Heart left ventricle (tissue), 13 donors: Measurements from ENCODE around the gene FBH1.

Experiments
- CTCF ChIP-seq, 12 donors: fragments of 200-600 bp; sonication (generic) in 4 of 12; IDR thresholded peaks; one replicate each; pipeline versions ENCODE4 v1.5.0 to v1.8.0; 2018 to 2022; ENCODE audit warnings: antibody characterized with exemption in 12 of 12, mild to moderate bottlenecking in 5 of 12
- POLR2A ChIP-seq, 2 donors: fragments of 450-650 bp; IDR thresholded peaks; one replicate each; pipeline ENCODE4 v1.6.1; 2017; ENCODE audit warnings: antibody characterized with exemption in 2 of 2, mild to moderate bottlenecking in 2 of 2, moderate library complexity in 2 of 2
- donor health status: ischemic (EF 13 %, LVEDD 7.1; RV severe dilation, severe dysfunction).
- donor health status: DM: no; HTN: yes; CAD: no.
- donor health status: DM: no; HTN: no; CAD: no.
- donor health status: ischemic (EF 25% LVEDD 6.9; RV normal size, moderate dysfunction).
- donor health status: ischemic (EF 25% LVEDD 5.7; RV mildly dilated, moderate dysfunction).
- donor health status: ischemic (EF 35%, LVEDD 5.7; RV mildly dilated, moderate dysfunction).
- donor health status: nonischemic (EF 11% LVEDD 7.7; RV severe dilation, severe dysfunction).
- donor health status: DM: yes; HTN: yes; CAD: no.
- donor health status: PGD.
- donor health status: ischemic (EF 29% LVEDD 5.4; RV normal size, mild dysfunction).
- donor health status: nonischemic (EF 23%, LVEDD 6.1; RV moderate dilation, normal function).

GRCh38 chr10:5873515-5873995 lies 16.5 kb upstream of the FBH1 start:
- TF ChIP-seq CTCF (IDR thresholded peaks at IDR 0.05) (peak; percentile 62 to 84 (median 78)), POLR2A (IDR thresholded peaks at IDR 0.05) (no peak)
